Smooth muscle cell (in vitro differentiated cells): ENCODE results near the gene SH3RF3. TPM values are rescaled to one million over a fixed set of nuclear protein-coding genes. Genes with fewer than 3 reads are reported as not detected.

Experiments used
- DNase-seq: peaks from one replicate; lab custom pipeline; 2025; ENCODE audit not compliant: unreplicated experiment; lab: John Stamatoyannopoulos, UW
- H2AFZ ChIP-seq: fragments of 200-600 bp; sonication (generic); 2 replicates; pipeline ENCODE4 v1.6.0; 2016; ENCODE audit warnings: antibody characterized with exemption, low read depth, mild to moderate bottlenecking
- H3F3A ChIP-seq: fragments of 200-600 bp; sonication (generic); 2 replicates; pipeline ENCODE4 v1.6.0; 2017; ENCODE audit warnings: antibody characterized with exemption, low read depth
- H3K27ac ChIP-seq: fragments of 200-600 bp; sonication (generic); 2 replicates; pipeline ENCODE4 v1.5.1; 2016; ENCODE audit warnings: low read depth, mild to moderate bottlenecking
- H3K27me3 ChIP-seq: fragments of 200-600 bp; sonication (generic); 2 replicates; pipeline ENCODE4 v1.6.1; 2016; ENCODE audit warnings: low read depth, mild to moderate bottlenecking
- H3K36me3 ChIP-seq: fragments of 200-600 bp; sonication (generic); 2 replicates; pipeline ENCODE4 v1.5.1; 2016; ENCODE audit warnings: low read depth
- H3K4me1 ChIP-seq: fragments of 200-600 bp; sonication (generic); 2 replicates; pipeline ENCODE4 v1.5.1; 2016; ENCODE audit warnings: low read depth
- H3K4me2 ChIP-seq: fragments of 200-600 bp; sonication (generic); 2 replicates; pipeline ENCODE4 v1.6.0; 2016; ENCODE audit warnings: mild to moderate bottlenecking
- H3K4me3 ChIP-seq: fragments of 200-600 bp; sonication (generic); 2 replicates; pipeline ENCODE4 v1.5.1; 2016; ENCODE audit warnings: mild to moderate bottlenecking
- H3K79me2 ChIP-seq: fragments of 200-600 bp; sonication (generic); 2 replicates; pipeline ENCODE4 v1.6.0; 2016; ENCODE audit warnings: low read depth, mild to moderate bottlenecking
- H3K9ac ChIP-seq: fragments of 200-600 bp; sonication (generic); 2 replicates; pipeline ENCODE4 v1.6.0; 2016; ENCODE audit warnings: low read depth
- H3K9me3 ChIP-seq: fragments of 200-600 bp; sonication (generic); replicated peaks from 2 replicates; pipeline ENCODE4 v1.5.1; 2016; ENCODE audit warnings: low read depth
- H4K20me1 ChIP-seq: fragments of 200-600 bp; sonication (generic); 2 replicates; pipeline ENCODE4 v1.6.0; 2016; ENCODE audit warnings: low read depth
- CTCF ChIP-seq: fragments of 200-600 bp; sonication (generic); IDR thresholded peaks from 2 replicates; pipeline ENCODE4 v1.5.1; 2017; ENCODE audit warnings: borderline replicate concordance, mild to moderate bottlenecking, antibody characterized with exemption; ENCODE audit not compliant: insufficient read depth, poor library complexity, severe bottlenecking
- WGBS: methylation state at CpG from one replicate; pipeline ENCODE4 v1.1.7; 2016; ENCODE audit warnings: low lambda C conversion rate; 5-methylcytosine and 5-hydroxymethylcytosine counted together
- polyA plus RNA-seq: library from polyadenylated mRNA; unstranded; fragments of >200 nt; fragmentation: Nextera tagmentation; extraction: Ambion mirVana; gene quantifications from 2 replicates; pipeline ENCODE4 v1.2.1, GENCODE V29; 2016
- total RNA-seq: library from RNA; depleted of rRNA; stranded (reverse); fragments of >200 nt; gene quantifications from 2 replicates; pipeline ENCODE4 v1.2.3, GENCODE V29; 2014

SH3RF3 gene
- total and polyA plus RNA-seq, 2 experiments from 2014 or later: 6.6 to 11.8 TPM

- no peak for DNase-seq
- H3K79me2 ChIP-seq: no peaks in the 10 kb centered on the region
- H3K27ac ChIP-seq: no peak overlapping the region
- TF ChIP-seq CTCF: no peak
- H3K27me3 ChIP-seq: no peaks in the 10 kb centered on the region
- H3K4me2 ChIP-seq: no peak overlapping the region
- no peaks in the 10 kb centered on the region for H3F3A ChIP-seq
- no peak overlapping the region for H3K9ac ChIP-seq
- H4K20me1 ChIP-seq: no peaks in the 10 kb centered on the region
- no peak overlapping the region for H3K4me3 ChIP-seq
- 89% methylated on average over 9 of the region's 9 CpGs for WGBS
- no peaks in the 10 kb centered on the region for H3K9me3 ChIP-seq
- H2AFZ ChIP-seq: no peak overlapping the region
- H3K36me3 ChIP-seq: no peaks in the 10 kb centered on the region
- no peaks in the 10 kb centered on the region for H3K4me1 ChIP-seq
Observed at GRCh38 chr2:109481599-109481998, 352.6 kb downstream of the SH3RF3 start.

GRCh38 chr2:109482361-109482861, 353.4 kb downstream of the SH3RF3 start:
- no peak for TF ChIP-seq CTCF
- Histone ChIP-seq H3K9ac (no peak overlapping the region), H3F3A (no peaks in the 10 kb centered on the region), H3K79me2 (no peaks in the 10 kb centered on the region), H3K27ac (no peak overlapping the region), H3K9me3 (no peaks in the 10 kb centered on the region), H2AFZ (no peak overlapping the region), H3K4me3 (no peak overlapping the region), H3K4me1 (no peaks in the 10 kb centered on the region), H3K4me2 (no peak overlapping the region), H4K20me1 (no peaks in the 10 kb centered on the region), H3K27me3 (no peaks in the 10 kb centered on the region), H3K36me3 (no peaks in the 10 kb centered on the region)
- no peak for DNase-seq
- 81% methylated on average over 15 of the region's 15 CpGs for WGBS

- WGBS: 61% methylated on average over 19 of the region's 19 CpGs
- Histone ChIP-seq H3K79me2 (no peaks in the 10 kb centered on the region), H4K20me1 (no peaks in the 10 kb centered on the region), H3K27ac (peak overlapping the region; percentile 49), H3K9me3 (no peaks in the 10 kb centered on the region), H3K4me1 (no peaks in the 10 kb centered on the region), H3K9ac (no peak overlapping the region), H3K36me3 (no peaks in the 10 kb centered on the region), H3F3A (no peaks in the 10 kb centered on the region), H2AFZ (no peak overlapping the region), H3K27me3 (no peaks in the 10 kb centered on the region), H3K4me3 (no peak overlapping the region), H3K4me2 (no peak overlapping the region)
- DNase-seq: no peak
- TF ChIP-seq CTCF: no peak
Observed at GRCh38 chr2:109486711-109487535, 357.9 kb downstream of the SH3RF3 start.

GRCh38 chr2:109487536-109487869, 358.5 kb downstream of the SH3RF3 start:
- no peaks in the 10 kb centered on the region for H4K20me1 ChIP-seq
- no peak overlapping the region for H2AFZ ChIP-seq
- no peaks in the 10 kb centered on the region for H3K36me3 ChIP-seq
- no peaks in the 10 kb centered on the region for H3F3A ChIP-seq
- no peak overlapping the region for H3K4me2 ChIP-seq
- 86% methylated on average over 7 of the region's 7 CpGs for WGBS
- H3K79me2 ChIP-seq: no peaks in the 10 kb centered on the region
- H3K27ac ChIP-seq: peak overlapping the region; percentile 49
- H3K9me3 ChIP-seq: no peaks in the 10 kb centered on the region
- no peak overlapping the region for H3K4me3 ChIP-seq
- no peaks in the 10 kb centered on the region for H3K4me1 ChIP-seq
- H3K9ac ChIP-seq: no peak overlapping the region
- DNase-seq: no peak
- H3K27me3 ChIP-seq: no peaks in the 10 kb centered on the region
- no peak for TF ChIP-seq CTCF
